Measurements from ENCODE around the gene ZNF263.

Gene ZNF263

GRCh38 chr16:3282730-3283542 lies at the start of gene ZNF263:
ZNF263 (plus strand) TSS chr16:3283491; CDS start chr16:3283819, 328 bp downstream.
- peak; percentile 99 for DNase-seq (ENCODE audit: low read depth in 1 of 2, low spot score in 1 of 2)
- in situ Hi-C loops (cut with HindIII; ENCODE audit: low pct_unique_long_range_greater_than_20kb, low sequenced_read_pairs), result no loop called here
- TF ChIP-seq JUND (IDR thresholded peaks at IDR 0.05; ENCODE audit: low read depth), result no peak

- no peak for DNase-seq (ENCODE audit: low read depth in 1 of 2, low spot score in 1 of 2)
- in situ Hi-C loops (cut with HindIII; ENCODE audit: low pct_unique_long_range_greater_than_20kb, low sequenced_read_pairs), result no loop called here
- no peak for TF ChIP-seq JUND (IDR thresholded peaks at IDR 0.05; ENCODE audit: low read depth)
Measured at GRCh38 chr16:3234543-3234856, 48.8 kb upstream of the ZNF263 start.

- no peak for TF ChIP-seq JUND (IDR thresholded peaks at IDR 0.05; ENCODE audit: low read depth)
- in situ Hi-C loops (cut with HindIII; ENCODE audit: low pct_unique_long_range_greater_than_20kb, low sequenced_read_pairs), result no loop called here
- DNase-seq (ENCODE audit: low read depth in 1 of 2, low spot score in 1 of 2), result peak; percentile 97
Measured at GRCh38 chr16:3234857-3235561, 48.3 kb upstream of the ZNF263 start, which contains the start of gene ZNF200. ZNF200 (minus strand) TSS chr16:3235158; CDS start chr16:3233755, 1,403 bp downstream.

DNA sequence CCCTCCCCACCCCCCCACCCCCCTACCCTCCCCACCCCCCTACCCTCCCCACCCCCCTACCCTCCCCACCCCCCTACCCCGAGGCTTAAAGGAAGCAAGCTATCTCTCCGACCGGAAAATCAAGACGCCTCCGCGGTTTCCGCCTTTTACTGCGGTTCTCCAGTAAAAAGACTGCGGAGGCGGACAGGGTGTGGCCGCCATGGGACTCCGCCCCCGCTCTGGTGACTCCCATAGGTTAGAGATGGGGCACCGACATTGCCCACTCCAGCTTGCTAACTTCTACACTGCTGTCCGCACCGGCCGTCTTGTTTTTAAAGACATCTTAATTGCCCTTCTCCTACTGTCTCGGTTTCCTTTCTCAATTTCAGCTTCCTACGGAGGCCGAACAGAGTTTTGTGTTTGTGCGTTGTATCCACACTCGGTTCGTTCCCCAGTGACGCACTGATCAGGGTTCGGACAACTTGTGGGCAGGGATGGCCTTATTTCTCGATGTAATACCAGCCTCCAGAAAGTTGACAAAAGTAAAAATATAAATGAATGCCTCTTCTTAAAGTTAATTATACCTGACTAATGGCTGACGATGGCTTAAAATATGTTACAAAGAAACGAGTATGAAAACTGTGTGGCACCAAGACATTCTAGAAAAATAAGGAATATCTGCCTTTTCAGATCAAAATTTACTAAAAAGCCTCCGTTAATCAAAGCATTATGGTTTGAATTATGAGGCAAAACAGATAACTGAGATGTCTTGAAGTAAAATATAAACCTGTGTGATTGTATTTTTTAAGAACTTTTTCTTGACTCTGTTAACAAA lies 47.2 kb upstream of the ZNF263 start:
- in situ Hi-C loops (cut with HindIII; ENCODE audit: low pct_unique_long_range_greater_than_20kb, low sequenced_read_pairs), result no loop called here
- peak in 1 of 2 experiments; percentile 79 for DNase-seq (ENCODE audit: low read depth in 1 of 2, low spot score in 1 of 2)
- TF ChIP-seq JUND (IDR thresholded peaks at IDR 0.05; ENCODE audit: low read depth), result no peak

- DNase-seq (ENCODE audit: low read depth in 1 of 2, low spot score in 1 of 2), result no peak
- TF ChIP-seq JUND (IDR thresholded peaks at IDR 0.05; ENCODE audit: low read depth), result no peak
- in situ Hi-C loops (cut with HindIII; ENCODE audit: low pct_unique_long_range_greater_than_20kb, low sequenced_read_pairs), result no loop called here
Measured at GRCh38 chr16:3241761-3242160, 41.5 kb upstream of the ZNF263 start.

GRCh38 chr16:3242709-3243108 lies 40.6 kb upstream of the ZNF263 start:
- TF ChIP-seq JUND (IDR thresholded peaks at IDR 0.05; ENCODE audit: low read depth), result no peak
- DNase-seq (ENCODE audit: low read depth in 1 of 2, low spot score in 1 of 2), result no peak
- in situ Hi-C loops (cut with HindIII; ENCODE audit: low pct_unique_long_range_greater_than_20kb, low sequenced_read_pairs), result no loop called here

GRCh38 chr16:3243882-3244281 lies 39.4 kb upstream of the ZNF263 start:
- in situ Hi-C loops (cut with HindIII; ENCODE audit: low pct_unique_long_range_greater_than_20kb, low sequenced_read_pairs), result no loop called here
- no peak for DNase-seq (ENCODE audit: low read depth in 1 of 2, low spot score in 1 of 2)
- no peak for TF ChIP-seq JUND (IDR thresholded peaks at IDR 0.05; ENCODE audit: low read depth)

GRCh38 chr16:3246002-3246401 lies 37.3 kb upstream of the ZNF263 start:
- in situ Hi-C loops (cut with HindIII; ENCODE audit: low pct_unique_long_range_greater_than_20kb, low sequenced_read_pairs), result no loop called here
- DNase-seq (ENCODE audit: low read depth in 1 of 2, low spot score in 1 of 2), result no peak
- no peak for TF ChIP-seq JUND (IDR thresholded peaks at IDR 0.05; ENCODE audit: low read depth)

DNA sequence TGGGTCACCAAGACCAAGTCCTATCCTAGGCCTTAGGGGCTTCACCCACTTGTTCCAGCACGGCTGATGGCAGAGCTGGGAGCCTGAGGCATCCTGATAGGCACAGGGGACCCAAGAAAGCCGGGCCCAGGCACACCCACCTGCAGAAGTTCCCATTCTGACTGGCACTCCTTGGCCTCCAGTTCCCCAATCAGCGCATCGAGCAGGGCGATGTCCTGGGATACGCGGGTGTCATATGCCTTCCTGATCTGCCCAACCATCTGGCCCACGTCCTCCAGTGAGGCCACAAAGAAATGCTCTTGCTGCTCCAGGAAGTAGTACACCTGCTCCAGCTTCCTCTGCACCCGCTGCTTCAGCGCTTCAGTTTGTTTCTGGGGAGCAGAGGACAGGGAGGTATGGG lies 36.4 kb upstream of the ZNF263 start:
- no peak for DNase-seq (ENCODE audit: low read depth in 1 of 2, low spot score in 1 of 2)
- no peak for TF ChIP-seq JUND (IDR thresholded peaks at IDR 0.05; ENCODE audit: low read depth)
- in situ Hi-C loops (cut with HindIII; ENCODE audit: low pct_unique_long_range_greater_than_20kb, low sequenced_read_pairs), result no loop called here

GRCh38 chr16:3248596-3248995 lies 34.7 kb upstream of the ZNF263 start:
- no peak for TF ChIP-seq JUND (IDR thresholded peaks at IDR 0.05; ENCODE audit: low read depth)
- no peak for DNase-seq (ENCODE audit: low read depth in 1 of 2, low spot score in 1 of 2)
- in situ Hi-C loops (cut with HindIII; ENCODE audit: low pct_unique_long_range_greater_than_20kb, low sequenced_read_pairs), result no loop called here

- no peak for TF ChIP-seq JUND (IDR thresholded peaks at IDR 0.05; ENCODE audit: low read depth)
- DNase-seq (ENCODE audit: low read depth in 1 of 2, low spot score in 1 of 2), result no peak
- in situ Hi-C loops (cut with HindIII; ENCODE audit: low pct_unique_long_range_greater_than_20kb, low sequenced_read_pairs), result no loop called here
Measured at GRCh38 chr16:3249020-3249419, 34.3 kb upstream of the ZNF263 start.

DNA sequence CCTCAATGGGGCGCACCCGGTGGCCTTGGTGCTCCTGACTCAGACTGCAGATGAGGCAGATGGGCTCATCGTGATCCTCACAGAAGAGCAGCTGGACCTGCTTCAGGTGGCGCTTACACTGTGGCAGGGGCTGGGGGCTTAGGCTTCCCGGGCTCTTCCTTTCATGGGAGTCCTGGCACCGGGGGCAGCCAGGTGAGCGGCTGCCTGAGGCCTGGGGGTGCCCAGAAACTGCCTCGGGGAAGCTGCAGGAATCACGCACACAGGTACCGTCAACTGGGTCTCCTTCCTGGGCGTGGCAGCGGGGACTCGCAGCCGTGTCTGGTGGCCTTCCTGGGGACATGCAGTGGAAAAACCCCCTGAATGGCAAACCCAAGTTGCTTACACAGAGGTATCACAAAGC lies 33.8 kb upstream of the ZNF263 start:
- no peak for TF ChIP-seq JUND (IDR thresholded peaks at IDR 0.05; ENCODE audit: low read depth)
- in situ Hi-C loops (cut with HindIII; ENCODE audit: low pct_unique_long_range_greater_than_20kb, low sequenced_read_pairs), result no loop called here
- no peak for DNase-seq (ENCODE audit: low read depth in 1 of 2, low spot score in 1 of 2)

DNA sequence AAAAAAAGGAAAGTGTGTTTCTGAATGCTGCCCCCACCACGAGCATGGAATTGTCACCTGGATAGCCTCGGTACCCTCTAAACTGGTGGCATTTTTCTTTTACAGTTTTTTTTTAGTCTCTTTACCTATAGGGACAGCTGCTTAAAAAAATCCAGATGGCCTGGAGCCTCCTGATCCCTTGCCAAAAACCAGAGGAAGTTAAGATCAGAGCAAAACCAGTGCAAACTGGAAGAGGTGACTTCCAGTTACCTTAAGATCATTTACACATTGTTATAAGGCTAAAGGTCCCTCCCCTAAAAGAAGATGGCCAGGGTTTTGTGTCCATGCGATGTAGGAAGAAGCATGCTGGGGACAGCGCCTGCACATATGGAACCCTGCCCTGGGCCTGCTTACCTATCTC lies 30.3 kb upstream of the ZNF263 start:
- peak in 1 of 2 experiments; percentile 26 for DNase-seq (ENCODE audit: low read depth in 1 of 2, low spot score in 1 of 2)
- no peak for TF ChIP-seq JUND (IDR thresholded peaks at IDR 0.05; ENCODE audit: low read depth)
- in situ Hi-C loops (cut with HindIII; ENCODE audit: low pct_unique_long_range_greater_than_20kb, low sequenced_read_pairs), result no loop called here
